B cell (primary cell): ENCODE measurements around the gene BCL2. TPM values are rescaled to one million over a fixed set of nuclear protein-coding genes. Genes with fewer than 3 reads are reported as not detected.

Source experiments
- ATAC-seq: fragments of 200-7000 bp; cut with Tn5 transposase; one replicate; pipeline ENCODE4 v1.10.0; 2021; ENCODE audit warnings: low read depth, mild to moderate bottlenecking, moderate number of reproducible peaks, moderate library complexity
- CTCF ChIA-PET: fragments of 350-600 bp; sonication (Branson Sonifier 250); formaldehyde crosslinking; loops from one replicate; lab custom pipeline; 2021; ENCODE audit warnings: antibody characterized with exemption, inconsistent platforms; lab: Charles Lee
- POLR2A ChIA-PET: fragments of 350-600 bp; sonication (Branson Sonifier 250); formaldehyde crosslinking; loops from one replicate; lab custom pipeline; 2021; ENCODE audit warnings: antibody characterized with exemption; lab: Charles Lee
- DNase-seq: peaks from one replicate; pipeline ENCODE4 v3.0.0; 2013
- H2AFZ ChIP-seq: 2 replicates; pipeline ENCODE4 v1.6.1; 2012; ENCODE audit warnings: mild to moderate bottlenecking, low read depth, low read length; ENCODE audit not compliant: insufficient read depth, poor library complexity, severe bottlenecking
- H3K27ac ChIP-seq, 2 donors: 1 replicate in 1 of 2; 2 replicates in 1 of 2; pipeline ENCODE4 v1.5.1; 2012 to 2013; ENCODE audit warnings: low read length in 2 of 2, mild to moderate bottlenecking in 2 of 2, moderate library complexity in 1 of 2
- H3K27me3 ChIP-seq, 4 experiments: fragments of 200-600 bp in 1 of 4; sonication (generic) in 1 of 4; replicated peaks in 1 of 4; 1 replicate in 2 of 4; 2 replicates in 2 of 4; pipeline versions ENCODE4 v1.6.1 to v1.7.0; 2013 to 2016; ENCODE audit warnings: low read length in 3 of 4, mild to moderate bottlenecking in 2 of 4, mixed read lengths in 1 of 4, moderate library complexity in 1 of 4; ENCODE audit not compliant: insufficient read depth in 4 of 4, control insufficient read depth in 3 of 4; ENCODE audit errors: control extremely low read depth in 1 of 4
- H3K36me3 ChIP-seq, 2 experiments: replicated peaks in 1 of 2; 1 replicate in 1 of 2; 2 replicates in 1 of 2; pipeline versions ENCODE4 v1.6.1 to v1.7.1; 2013; ENCODE audit warnings: low read length in 1 of 2; ENCODE audit not compliant: insufficient read depth in 2 of 2, control insufficient read depth in 1 of 2; ENCODE audit errors: control extremely low read depth in 1 of 2, extremely low read depth in 1 of 2
- H3K4me1 ChIP-seq, 2 donors: fragments of 200-600 bp in 1 of 2; sonication (generic) in 1 of 2; 1 replicate in 1 of 2; 2 replicates in 1 of 2; pipeline versions ENCODE4 v1.5.1 to v1.6.1; 2013 to 2017; ENCODE audit warnings: low read length in 2 of 2; ENCODE audit not compliant: control insufficient read depth in 2 of 2, insufficient read depth in 2 of 2
- H3K4me2 ChIP-seq: replicated peaks from 2 replicates; pipeline ENCODE3; 2012; ENCODE audit warnings: mild to moderate bottlenecking, low read depth, low read length; ENCODE audit not compliant: poor library complexity, severe bottlenecking
- H3K4me3 ChIP-seq, 5 experiments: fragments of 200-600 bp in 1 of 5; sonication (generic) in 1 of 5; 1 replicate in 3 of 5; 2 replicates in 2 of 5; pipeline versions ENCODE4 v1.5.1 to v1.7.0; 2011 to 2016; ENCODE audit warnings: low read length in 4 of 5, mild to moderate bottlenecking in 4 of 5, low read depth in 2 of 5, control low read depth in 1 of 5, moderate library complexity in 1 of 5; ENCODE audit not compliant: insufficient read depth in 1 of 5; ENCODE audit errors: control extremely low read depth in 1 of 5, extremely low read depth in 1 of 5
- H3K79me2 ChIP-seq: fragments of 200-600 bp; sonication (generic); one replicate; pipeline ENCODE4 v1.6.0; 2016; ENCODE audit warnings: low read length; ENCODE audit not compliant: control insufficient read depth, insufficient read depth
- H3K9ac ChIP-seq: fragments of 200-600 bp; sonication (generic); 2 replicates; pipeline ENCODE4 v1.6.1; 2017; ENCODE audit warnings: mild to moderate bottlenecking, low read length, moderate library complexity
- H3K9me3 ChIP-seq, 3 donors: one replicate each; pipeline versions ENCODE4 v1.6.1 to v1.7.1; 2013; ENCODE audit warnings: low read length in 2 of 3; ENCODE audit not compliant: control insufficient read depth in 2 of 3, insufficient read depth in 1 of 3; ENCODE audit errors: control extremely low read depth in 1 of 3
- H4K20me1 ChIP-seq: 2 replicates; pipeline ENCODE4 v1.6.0; 2012; ENCODE audit warnings: mild to moderate bottlenecking, low read length; ENCODE audit not compliant: insufficient read depth, control insufficient read depth, poor library complexity, severe bottlenecking
- H3K27ac Mint-ChIP-seq: one replicate; pipeline ENCODE4 v1.8.0; 2021; ENCODE audit warnings: mixed read lengths
- H3K27me3 Mint-ChIP-seq: one replicate; pipeline ENCODE4 v1.8.0; 2021; ENCODE audit warnings: mixed read lengths
- H3K4me1 Mint-ChIP-seq: one replicate; pipeline ENCODE4 v1.8.0; 2021; ENCODE audit warnings: mixed read lengths
- H3K4me3 Mint-ChIP-seq: one replicate; pipeline ENCODE4 v1.8.0; 2021; ENCODE audit warnings: mixed read lengths
- H3K9me3 Mint-ChIP-seq: one replicate; pipeline ENCODE4 v1.8.0; 2022; ENCODE audit warnings: mixed read lengths; ENCODE audit not compliant: insufficient read depth
- EZH2 ChIP-seq: IDR thresholded peaks from 2 replicates; pipeline ENCODE4 v1.6.1; 2012; ENCODE audit warnings: borderline replicate concordance, low read depth, mild to moderate bottlenecking, moderate library complexity, low read length; ENCODE audit not compliant: insufficient read depth, poor library complexity, severe bottlenecking
- WGBS: methylation state at CpG from one replicate; pipeline ENCODE4 v1.1.5; 2013; ENCODE audit warnings: missing lambda C conversion rate; ENCODE audit not compliant: insufficient coverage; 5-methylcytosine and 5-hydroxymethylcytosine counted together
- intact Hi-C: fragments of 100-400 bp; cut with micrococcal nuclease; formaldehyde crosslinking; loops from one replicate; pipeline ENCODE4 v1.10.0; 2022
- polyA plus RNA-seq: library from polyadenylated mRNA; depleted of rRNA; stranded (reverse); fragments of >200 nt; gene quantifications from 2 replicates; pipeline ENCODE4 v1.2.3, GENCODE V29; 2012
- total RNA-seq, 2 donors: library from RNA; stranded (reverse); fragments of 120-200 nt in 1 of 2; gene quantifications; 1 replicate in 1 of 2; 2 replicates in 1 of 2; pipeline versions ENCODE4 v1.2.3 to v1.2.4, GENCODE V29; 2013 to 2022
- TF ChIP-seq, protein P1 (sequence below): fragments of 200-600 bp; IDR thresholded peaks from one replicate; pipeline ENCODE4 v1.8.0; 2022; ENCODE audit warnings: antibody characterized with exemption, mild to moderate bottlenecking

Gene BCL2
- total and polyA plus RNA-seq, 2 donors (not counting 1 experiment from before 2014, with no cell fraction given): 27.6 to 144 TPM

GRCh38 chr18:63326011-63326410 is 6.4 kb upstream of the BCL2 start:
- peaks cover 0 to 7% of the 10 kb centered on the region in 2 experiments for H3K36me3 ChIP-seq
- Mint-ChIP-seq H3K27ac (no peak overlapping the region), H3K9me3 (no peaks in the 10 kb centered on the region), H3K4me1 (peaks cover 16% of the 10 kb centered on the region), H3K4me3 (no peak overlapping the region), H3K27me3 (no peaks in the 10 kb centered on the region)
- H3K79me2 ChIP-seq: no peaks in the 10 kb centered on the region
- intact Hi-C loops: loop anchor here (10.0 kb wide), 1 partner anchor 801 kb away; the partner anchor contains the start of gene ZCCHC2
- no peak overlapping the region for H3K4me2 ChIP-seq
- WGBS: 93% methylated on average over 5 of the region's 5 CpGs
- H3K4me3 ChIP-seq: no peak overlapping the region
- H3K27ac ChIP-seq: no peak overlapping the region
- POLR2A ChIA-PET: no interaction called here
- H3K9ac ChIP-seq: no peak overlapping the region
- H4K20me1 ChIP-seq: no peaks in the 10 kb centered on the region
- DNase-seq (no peak), ATAC-seq (no peak)
- H3K27me3 ChIP-seq: no peaks in the 10 kb centered on the region
- peaks cover 3 to 14% of the 10 kb centered on the region in 2 donors for H3K4me1 ChIP-seq
- TF ChIP-seq, protein P1, sequence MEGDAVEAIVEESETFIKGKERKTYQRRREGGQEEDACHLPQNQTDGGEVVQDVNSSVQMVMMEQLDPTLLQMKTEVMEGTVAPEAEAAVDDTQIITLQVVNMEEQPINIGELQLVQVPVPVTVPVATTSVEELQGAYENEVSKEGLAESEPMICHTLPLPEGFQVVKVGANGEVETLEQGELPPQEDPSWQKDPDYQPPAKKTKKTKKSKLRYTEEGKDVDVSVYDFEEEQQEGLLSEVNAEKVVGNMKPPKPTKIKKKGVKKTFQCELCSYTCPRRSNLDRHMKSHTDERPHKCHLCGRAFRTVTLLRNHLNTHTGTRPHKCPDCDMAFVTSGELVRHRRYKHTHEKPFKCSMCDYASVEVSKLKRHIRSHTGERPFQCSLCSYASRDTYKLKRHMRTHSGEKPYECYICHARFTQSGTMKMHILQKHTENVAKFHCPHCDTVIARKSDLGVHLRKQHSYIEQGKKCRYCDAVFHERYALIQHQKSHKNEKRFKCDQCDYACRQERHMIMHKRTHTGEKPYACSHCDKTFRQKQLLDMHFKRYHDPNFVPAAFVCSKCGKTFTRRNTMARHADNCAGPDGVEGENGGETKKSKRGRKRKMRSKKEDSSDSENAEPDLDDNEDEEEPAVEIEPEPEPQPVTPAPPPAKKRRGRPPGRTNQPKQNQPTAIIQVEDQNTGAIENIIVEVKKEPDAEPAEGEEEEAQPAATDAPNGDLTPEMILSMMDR: no peak
- no peak for TF ChIP-seq EZH2
- H2AFZ ChIP-seq: no peak overlapping the region
- CTCF ChIA-PET: interaction anchor here (1.0 to 8.9 kb wide), 7 partner anchors 96 to 311 kb away, joined by 3 to 223 read pairs (median 5); partner anchors contain the start of gene VPS4B
- no peaks in the 10 kb centered on the region for H3K9me3 ChIP-seq

- Mint-ChIP-seq H3K9me3 (no peaks in the 10 kb centered on the region), H3K4me3 (no peak overlapping the region), H3K27me3 (no peaks in the 10 kb centered on the region), H3K4me1 (peaks cover 21% of the 10 kb centered on the region), H3K27ac (no peak overlapping the region)
- DNase-seq: no peak
- Histone ChIP-seq H3K9ac (no peak overlapping the region), H3K4me3 (no peak overlapping the region), H2AFZ (no peak overlapping the region), H3K27me3 (no peaks in the 10 kb centered on the region), H3K4me2 (no peak overlapping the region), H3K4me1 (peaks cover 7 to 20% of the 10 kb centered on the region in 2 donors), H3K9me3 (no peaks in the 10 kb centered on the region), H3K79me2 (no peaks in the 10 kb centered on the region), H3K36me3 (peaks cover 0 to under 1% of the 10 kb centered on the region in 2 experiments), H4K20me1 (no peaks in the 10 kb centered on the region), H3K27ac (no peak overlapping the region)
- WGBS: 96% methylated on average over 6 of the region's 11 CpGs
- no peak for ATAC-seq
- ChIA-PET CTCF (interaction anchor here (0.7 to 8.9 kb wide), 13 partner anchors 8 to 1124 kb away, joined by 3 to 223 read pairs (median 4); partner anchors contain the start of gene VPS4B), POLR2A (no interaction called here)
- TF ChIP-seq, protein P1: no peak
- TF ChIP-seq EZH2: no peak
- intact Hi-C loops: loop anchor here (10.0 kb wide), 1 partner anchor 800 kb away; the partner anchor contains the start of gene ZCCHC2
Observed at GRCh38 chr18:63325086-63325686, 5.6 kb upstream of the BCL2 start.
